MCF 10A (cell line): ENCODE data around the gene CHST5. TPM values are rescaled to one million over a fixed set of nuclear protein-coding genes. Genes with fewer than 3 reads are reported as not detected.

Experiments used
- Bru-seq: library from RNA; stranded (reverse); fragments of 400-500 nt; gene quantifications from one replicate; lab custom pipeline; 2021; lab: Mats Ljungman, UMichigan
- BruChase-seq, 2 experiments: library from RNA; stranded (reverse); fragments of 400-500 nt; gene quantifications; one replicate each; lab custom pipeline; 2021; lab: Mats Ljungman, UMichigan
- BruUV-seq: library from RNA; stranded (reverse); fragments of 400-500 nt; replicated peaks from 2 replicates; lab custom pipeline; 2021; lab: Mats Ljungman, UMichigan
- CTCF ChIA-PET: fragments of 300-600 bp; sonication (Branson Sonifier 250); formaldehyde crosslinking; extraction: SDS; loops from one replicate; lab custom pipeline; 2021; ENCODE audit warnings: antibody characterized with exemption, inconsistent platforms; lab: Yijun Ruan, JAX
- POLR2A ChIA-PET: fragments of 300-600, 350-650 bp; sonication (Branson Sonifier 250); formaldehyde crosslinking; extraction: SDS; loops from one replicate; lab custom pipeline; 2020; ENCODE audit warnings: antibody characterized with exemption, inconsistent platforms; lab: Yijun Ruan, JAX
- DNase-seq: peaks from one replicate; pipeline ENCODE4 v3.0.0-alpha.2; 2018; ENCODE audit not compliant: unreplicated experiment
- H3K27ac Mint-ChIP-seq: one replicate; pipeline ENCODE4 v1.8.0; 2022; ENCODE audit warnings: mild to moderate bottlenecking, low read depth, mixed read lengths; ENCODE audit not compliant: unreplicated experiment
- H3K27me3 Mint-ChIP-seq: one replicate; pipeline ENCODE4 v1.8.0; 2022; ENCODE audit warnings: mixed read lengths; ENCODE audit not compliant: insufficient read depth, unreplicated experiment
- H3K36me3 Mint-ChIP-seq: one replicate; pipeline ENCODE4 v1.8.0; 2022; ENCODE audit warnings: mild to moderate bottlenecking, moderate library complexity, mixed read lengths; ENCODE audit not compliant: insufficient read depth, unreplicated experiment
- H3K4me1 Mint-ChIP-seq: one replicate; pipeline ENCODE4 v1.8.0; 2022; ENCODE audit warnings: mixed read lengths; ENCODE audit not compliant: insufficient read depth, unreplicated experiment
- H3K4me3 Mint-ChIP-seq: one replicate; pipeline ENCODE4 v1.8.0; 2022; ENCODE audit warnings: mild to moderate bottlenecking, moderate library complexity, mixed read lengths; ENCODE audit not compliant: unreplicated experiment
- H3K9me3 Mint-ChIP-seq: one replicate; pipeline ENCODE4 v1.8.0; 2022; ENCODE audit warnings: mixed read lengths; ENCODE audit not compliant: unreplicated experiment
- CTCF ChIP-seq: fragments of 200-600 bp; IDR thresholded peaks from one replicate; pipeline ENCODE4 v1.8.0; 2022; ENCODE audit warnings: antibody characterized with exemption, mild to moderate bottlenecking; ENCODE audit not compliant: unreplicated experiment
- intact Hi-C: fragments of 100-400 bp; cut with micrococcal nuclease; formaldehyde crosslinking; loops from 2 replicates; pipeline ENCODE4 v1.14.1; 2022
- long read RNA-seq: library from polyadenylated mRNA; stranded (forward); transcript quantifications from one replicate; pipeline ENCODE4 v2.0.0, GENCODE V29; 2022
- total RNA-seq: library from RNA; stranded (reverse); gene quantifications from 2 replicates; pipeline ENCODE4 v1.2.3, GENCODE V29; 2022

Gene CHST5
- total RNA-seq = not detected in 2 replicates
- percentile 28 among the genes with signal in this experiment for Bru-seq, nascent RNA
- percentile 31 among the genes with signal in this experiment for BruChase-seq, experiment 1, labeled RNA remaining after a 6-hour chase
- BruChase-seq, experiment 2, labeled RNA remaining after a 2-hour chase = percentile 40 among the genes with signal in this experiment
- long read RNA-seq, partial matches to known transcripts = 1 of 2 reads
- long read RNA-seq, other reads (novel, unspliced or antisense) = 1 of 2 reads

- ChIA-PET CTCF (interaction anchor here (0.6 to 2.7 kb wide), 4 partner anchors 14 to 71 kb away, joined by 3 to 9 read pairs (median 6); partner anchors contain the start of gene TMEM170A), POLR2A (interaction anchor here (0.5 to 0.7 kb wide), 2 partner anchors 39 to 1654 kb away, joined by 3 read pairs; no protein-coding TSS in a partner anchor)
- H3K36me3 Mint-ChIP-seq = peaks cover 2% of the 10 kb centered on the region
- no peaks in the 10 kb centered on the region for H3K4me1 Mint-ChIP-seq
- no TSS peak for BruUV-seq
- no peak for TF ChIP-seq CTCF
- no peaks in the 10 kb centered on the region for H3K27me3 Mint-ChIP-seq
- intact Hi-C loops = no loop called here
- no peaks in the 10 kb centered on the region for H3K9me3 Mint-ChIP-seq
- no peak for DNase-seq
- H3K27ac Mint-ChIP-seq = no peak within 1 kb of the TSS
- H3K4me3 Mint-ChIP-seq = no peak within 1 kb of the TSS
Measured at GRCh38 chr16:75535901-75536300, at the start of gene CHST5. Gene CHST5 (minus strand): TSS chr16:75536108. CDS start chr16:75530384, 5,724 bp downstream.

- Mint-ChIP-seq H3K36me3 (peaks cover 28% of the 10 kb centered on the region), H3K27ac (peak overlapping the region; percentile 3), H3K27me3 (no peaks in the 10 kb centered on the region), H3K9me3 (no peaks in the 10 kb centered on the region), H3K4me1 (no peaks in the 10 kb centered on the region), H3K4me3 (no peak overlapping the region)
- no peak for TF ChIP-seq CTCF
- intact Hi-C loops = no loop called here
- ChIA-PET POLR2A (interaction anchor here (0.8 to 1.0 kb wide), 3 partner anchors 10 to 17 kb away, joined by 3 to 7 read pairs (median 3); no protein-coding TSS in a partner anchor), CTCF (interaction anchor here (0.7 kb wide), 2 partner anchors 107 to 112 kb away, joined by 3 read pairs; no protein-coding TSS in a partner anchor)
- no peak for DNase-seq
- no TSS peak for BruUV-seq
Measured at GRCh38 chr16:75584108-75584507, 48.2 kb upstream of the CHST5 start.

- Mint-ChIP-seq H3K27me3 (no peaks in the 10 kb centered on the region), H3K4me1 (no peaks in the 10 kb centered on the region), H3K27ac (no peak overlapping the region), H3K36me3 (peaks cover 58% of the 10 kb centered on the region), H3K9me3 (no peaks in the 10 kb centered on the region), H3K4me3 (no peak overlapping the region)
- no peak for TF ChIP-seq CTCF
- DNase-seq = no peak
- no TSS peak for BruUV-seq
- POLR2A ChIA-PET = interaction anchor here (0.9 to 6.6 kb wide), 2 partner anchors 12 to 62 kb away, joined by 3 to 34 read pairs; partner anchors contain the start of gene GABARAPL2
- intact Hi-C loops = no loop called here
- CTCF ChIA-PET = interaction anchor here (0.7 to 1.0 kb wide), 2 partner anchors 13 to 114 kb away, joined by 3 to 4 read pairs; no protein-coding TSS in a partner anchor
Measured at GRCh38 chr16:75579281-75579834, 43.5 kb upstream of the CHST5 start.

GRCh38 chr16:75578725-75579124, 42.8 kb upstream of the CHST5 start:
- no peak for DNase-seq
- Mint-ChIP-seq H3K4me1 (no peaks in the 10 kb centered on the region), H3K4me3 (no peak overlapping the region), H3K9me3 (no peaks in the 10 kb centered on the region), H3K27me3 (no peaks in the 10 kb centered on the region), H3K36me3 (peaks cover 62% of the 10 kb centered on the region), H3K27ac (no peak overlapping the region)
- intact Hi-C loops = no loop called here
- no peak for TF ChIP-seq CTCF
- BruUV-seq = no TSS peak
- ChIA-PET CTCF (interaction anchor here (1.0 kb wide), 1 partner anchor 12 kb away, joined by 3 read pairs; no protein-coding TSS in a partner anchor), POLR2A (interaction anchor here (0.6 to 6.6 kb wide), 3 partner anchors 12 to 1290 kb away, joined by 3 to 34 read pairs (median 3); partner anchors contain the start of gene GABARAPL2)
